Measurements from ENCODE around the gene THRSP.

- TF ChIP-seq JUND (IDR thresholded peaks at IDR 0.05; ENCODE audit: low read depth, low read length) = no peak
- no peak for TF ChIP-seq CTCF (IDR thresholded peaks at IDR 0.05 in 2 of 3, conservative IDR thresholded peaks at IDR 0.05 in 1 of 3; ENCODE audit: control insufficient read depth in 2 of 3, extremely low read depth in 1 of 3, insufficient read depth in 1 of 3, low read depth in 3 of 3, low read length in 3 of 3)
- TF ChIP-seq MAX (IDR thresholded peaks at IDR 0.05; ENCODE audit: low read depth, low read length) = no peak
- TF ChIP-seq NR2C2 (IDR thresholded peaks at IDR 0.05; ENCODE audit: borderline replicate concordance, control insufficient read depth, insufficient read length, low read depth) = no peak
Observed at GRCh38 chr11:78037056-78037455, 26.6 kb upstream of the THRSP start.

All from GM12878 (cell line).